HG03139 (cell line): ENCODE results near the gene DES.

Experiments used
- ATAC-seq: cut with Tn5 transposase; IDR thresholded peaks from one replicate; pipeline ENCODE4 v1.9.1; 2021; ENCODE audit not compliant: unreplicated experiment

Gene DES

GRCh38 chr2:219438453-219438852 is 20.3 kb downstream of the DES start:
- no peak for ATAC-seq

GRCh38 chr2:219439506-219439905 is 21.3 kb downstream of the DES start:
- no peak for ATAC-seq

- ATAC-seq, result no peak
Measured at GRCh38 chr2:219440388-219441256, 22.4 kb downstream of the DES start.

- ATAC-seq, result no peak
Measured at GRCh38 chr2:219441451-219442255, 23.5 kb downstream of the DES start.

GRCh38 chr2:219442256-219443015 is 24.3 kb downstream of the DES start:
- ATAC-seq, result no peak

DNA sequence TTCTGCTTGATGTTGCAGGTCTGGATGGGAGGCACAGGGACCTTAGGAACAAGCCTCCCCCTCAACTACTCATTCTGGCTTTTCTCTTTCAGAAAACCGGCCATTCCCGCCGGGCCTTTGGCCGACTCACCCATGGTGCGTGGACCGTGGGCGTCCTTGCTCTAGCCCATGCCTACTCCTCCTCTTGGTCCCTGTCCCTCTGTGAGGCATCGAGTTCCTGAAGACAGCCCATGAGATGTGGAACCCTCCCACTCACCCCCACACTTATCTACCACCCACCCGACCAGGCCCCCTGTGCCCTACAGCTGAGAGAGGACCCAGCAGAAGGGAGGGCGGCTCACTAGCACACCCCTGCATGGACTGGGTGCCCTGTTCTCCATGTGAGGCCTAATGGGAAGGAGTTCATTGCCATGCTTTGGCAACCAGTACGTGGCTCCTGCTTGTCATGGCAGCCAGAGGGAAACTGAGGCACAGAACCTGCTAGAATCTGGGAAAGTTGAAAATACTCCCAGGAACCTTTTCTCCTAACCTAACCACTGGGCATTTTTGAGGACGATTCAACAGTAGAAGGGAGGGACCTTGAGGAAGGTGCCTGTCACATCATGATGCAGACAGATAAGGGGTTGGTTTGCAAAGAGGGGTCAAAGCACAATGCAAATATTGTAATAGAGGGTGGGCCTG is 25.0 kb downstream of the DES start:
- ATAC-seq, result no peak

DNA sequence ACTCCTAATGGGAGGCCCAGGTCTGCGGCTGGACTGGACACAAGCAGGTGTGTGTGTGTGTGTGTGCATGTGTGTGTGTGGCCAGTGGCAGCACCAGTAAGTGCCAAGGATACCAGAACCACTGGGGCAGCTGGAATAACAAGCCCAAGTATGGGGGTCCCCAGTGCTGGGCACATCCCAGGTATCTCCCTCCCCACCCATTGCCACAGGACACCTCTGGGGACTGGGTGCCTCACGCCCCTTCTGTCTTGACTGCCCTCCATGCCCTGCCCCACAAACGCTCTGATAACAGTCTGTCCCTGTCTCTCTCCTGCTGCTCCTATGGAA is 25.5 kb downstream of the DES start:
- no peak for ATAC-seq

- ATAC-seq, result no peak
Measured at GRCh38 chr2:219444566-219445091, 26.5 kb downstream of the DES start.

- no peak for ATAC-seq
Measured at GRCh38 chr2:219445220-219445640, 27.1 kb downstream of the DES start.

DNA sequence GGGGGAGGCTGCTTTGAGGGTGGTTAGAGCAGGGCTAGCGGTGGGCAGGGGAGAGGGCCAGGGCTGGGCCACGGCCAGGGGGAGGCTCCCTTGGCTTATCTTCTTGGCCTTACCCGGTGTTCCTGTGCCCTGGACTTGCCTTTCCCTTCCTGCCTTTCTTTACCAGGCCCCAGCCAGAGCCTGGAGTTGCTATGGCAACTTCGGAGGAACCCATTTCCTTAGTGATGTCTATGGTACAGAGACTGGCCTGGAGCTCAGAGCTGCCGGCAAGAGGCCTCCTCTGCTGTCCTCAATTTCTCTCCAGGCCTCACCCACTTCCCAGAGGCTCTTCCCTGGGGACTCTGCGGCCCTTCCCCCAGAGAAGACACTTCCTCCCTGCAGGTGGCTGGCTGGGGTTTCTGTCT is 27.9 kb downstream of the DES start:
- no peak for ATAC-seq

- no peak for ATAC-seq
Measured at GRCh38 chr2:219446689-219447088, 28.5 kb downstream of the DES start.

DNA sequence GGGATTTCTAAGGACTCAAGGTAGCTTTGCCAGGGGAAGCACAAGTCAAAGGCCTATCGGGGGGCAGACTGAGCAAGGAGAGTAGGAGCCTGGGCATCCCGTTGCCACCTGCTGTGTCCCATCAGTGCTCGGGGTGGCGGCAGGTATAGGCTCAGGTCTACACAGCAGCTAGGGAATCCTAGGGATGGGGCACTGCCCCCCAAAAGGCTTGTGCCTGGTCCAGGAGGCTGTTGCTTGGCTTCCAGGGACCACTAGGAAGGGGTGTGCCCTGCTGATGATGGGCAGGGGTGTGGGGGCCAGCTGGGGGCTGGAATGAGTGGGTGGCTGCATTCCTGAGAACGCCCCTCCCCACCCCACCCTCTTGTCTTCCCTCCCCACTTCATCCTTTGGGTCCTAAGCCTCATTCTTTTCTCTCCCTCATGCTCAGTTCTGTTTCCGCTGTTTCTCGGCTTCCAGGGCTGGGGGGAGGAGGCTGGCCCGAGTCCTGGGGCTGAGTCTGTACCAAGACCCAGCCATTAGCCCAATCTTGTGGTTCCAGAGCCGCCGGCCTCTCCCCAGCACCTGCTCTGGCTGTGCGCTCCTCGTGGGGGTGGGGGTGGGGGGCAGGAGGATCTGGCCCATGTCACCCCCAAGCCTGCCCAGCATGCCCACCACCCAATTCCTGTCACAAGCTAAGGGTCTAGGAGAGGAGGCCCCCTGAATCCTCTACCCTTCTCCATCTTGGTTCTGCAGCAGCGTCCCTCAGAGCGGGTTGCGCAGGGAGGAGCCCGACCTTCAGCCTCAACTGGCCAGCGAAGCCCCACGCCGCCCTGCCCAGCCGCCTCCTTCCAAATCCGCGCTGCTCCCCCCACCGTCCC is 29.3 kb downstream of the DES start:
- ATAC-seq, result no peak

- ATAC-seq, result no peak
Measured at GRCh38 chr2:219448099-219448775, 30.1 kb downstream of the DES start.

DNA sequence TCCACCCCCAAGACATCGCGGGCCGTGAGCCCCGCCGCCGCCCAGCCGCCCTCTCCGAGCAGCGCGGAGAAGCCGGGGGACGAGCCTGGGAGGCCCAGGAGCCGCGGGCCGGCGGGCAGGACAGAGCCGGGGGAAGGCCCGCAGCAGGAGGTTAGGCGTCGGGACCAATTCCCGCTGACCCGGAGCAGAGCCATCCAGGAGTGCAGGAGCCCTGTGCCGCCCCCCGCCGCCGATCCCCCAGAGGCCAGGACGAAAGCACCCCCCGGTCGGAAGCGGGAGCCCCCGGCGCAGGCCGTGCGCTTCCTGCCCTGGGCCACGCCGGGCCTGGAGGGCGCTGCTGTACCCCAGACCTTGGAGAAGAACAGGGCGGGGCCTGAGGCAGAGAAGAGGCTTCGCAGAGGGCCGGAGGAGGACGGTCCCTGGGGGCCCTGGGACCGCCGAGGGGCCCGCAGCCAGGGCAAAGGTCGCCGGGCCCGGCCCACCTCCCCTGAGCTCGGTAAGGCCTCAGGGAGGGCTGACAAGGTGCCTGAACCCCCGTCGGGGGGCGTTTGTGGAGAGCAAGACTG is 30.7 kb downstream of the DES start:
- no peak for ATAC-seq

DNA sequence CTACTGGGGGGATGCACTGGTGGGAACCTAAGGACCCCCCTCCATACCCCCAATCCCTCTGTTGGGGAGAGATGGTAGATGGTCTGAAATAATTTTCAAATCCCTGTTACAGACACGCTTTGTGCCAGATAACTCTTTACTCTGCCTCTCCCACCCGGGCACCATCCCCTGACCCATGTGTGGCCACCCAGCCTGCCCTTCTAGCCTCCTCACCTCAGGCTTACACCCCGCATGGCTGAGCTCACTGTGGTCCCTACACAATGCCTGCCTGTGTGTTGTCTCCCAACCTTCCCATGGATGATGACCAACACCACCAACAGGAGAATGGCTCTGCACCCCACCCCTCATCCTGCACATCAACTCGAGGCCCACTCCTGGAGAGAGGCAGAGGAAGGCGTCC is 31.4 kb downstream of the DES start:
- no peak for ATAC-seq

DNA sequence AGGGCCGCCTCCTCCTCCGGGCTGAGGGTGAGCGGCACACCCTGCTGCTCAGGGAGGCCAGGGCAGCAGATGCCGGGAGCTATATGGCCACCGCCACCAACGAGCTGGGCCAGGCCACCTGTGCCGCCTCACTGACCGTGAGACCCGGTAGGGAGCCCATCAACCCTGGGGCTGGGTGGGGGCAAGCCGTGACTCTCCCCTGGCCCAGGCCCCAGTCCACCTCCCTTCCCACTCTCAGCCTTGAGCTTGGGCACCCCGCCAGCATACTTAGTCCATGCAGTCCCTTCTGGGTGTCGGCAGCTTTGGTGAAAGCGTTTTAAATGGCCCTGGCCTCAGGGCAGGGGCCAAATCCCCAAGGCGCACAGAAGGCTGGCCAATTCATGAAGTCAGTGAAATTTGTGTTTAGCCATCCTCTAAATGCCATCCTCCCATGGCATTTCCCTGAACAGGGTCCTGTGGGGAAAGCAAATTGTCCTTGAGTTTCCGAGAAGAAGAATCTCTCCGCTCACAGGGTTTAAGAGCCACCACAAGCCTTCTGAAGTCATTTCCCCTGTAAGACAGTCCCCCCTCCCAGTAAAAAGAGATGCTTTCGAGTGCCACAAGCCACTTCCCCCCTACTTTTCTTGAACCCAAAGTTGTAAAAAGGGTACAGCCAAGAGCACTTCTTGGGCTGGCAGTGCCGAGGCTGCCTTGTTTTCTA is 33.6 kb downstream of the DES start:
- no peak for ATAC-seq

- ATAC-seq, result no peak
Measured at GRCh38 chr2:219452361-219453317, 34.5 kb downstream of the DES start.
